WERI-Rb-1 (cell line): ENCODE results near the gene SFTA2.
"Not testable (repeated sequence)": the region's sequence is repeated elsewhere in the genome, so short reads cannot be mapped to it uniquely, and the experiment has no call there.

Source experiments
- DNase-seq: peaks from one replicate; pipeline ENCODE4 v3.0.0-alpha.2; 2020
- H3K27ac ChIP-seq: fragments of 250-450 bp; sonication (Bioruptor Pico); 2 replicates; pipeline ENCODE4 v1.5.1; 2020; ENCODE audit warnings: mild to moderate bottlenecking, moderate library complexity
- H3K27me3 ChIP-seq: fragments of 250-450 bp; sonication (Bioruptor Pico); 2 replicates; pipeline ENCODE4 v1.5.1; 2021; ENCODE audit warnings: mild to moderate bottlenecking, low read depth, moderate library complexity; ENCODE audit not compliant: insufficient read depth, severe bottlenecking
- H3K36me3 ChIP-seq: fragments of 250-450 bp; sonication (Bioruptor Pico); 2 replicates; pipeline ENCODE4 v1.5.1; 2020; ENCODE audit warnings: mild to moderate bottlenecking, moderate library complexity
- H3K4me3 ChIP-seq: 2 replicates; pipeline ENCODE4 v1.5.1; 2011; ENCODE audit warnings: low read depth, mild to moderate bottlenecking, control low read depth, low read length
- H3K9me3 ChIP-seq: fragments of 250-450 bp; sonication (Bioruptor Pico); 2 replicates; pipeline ENCODE4 v1.5.1; 2021; ENCODE audit warnings: mild to moderate bottlenecking, moderate library complexity; ENCODE audit not compliant: severe bottlenecking
- TF ChIP-seq, protein P1 (sequence below): IDR thresholded peaks from 2 replicates; pipeline ENCODE4 v1.5.1; 2011; ENCODE audit warnings: low read depth, mild to moderate bottlenecking, control low read depth, inconsistent platforms, low read length

Gene SFTA2

DNA sequence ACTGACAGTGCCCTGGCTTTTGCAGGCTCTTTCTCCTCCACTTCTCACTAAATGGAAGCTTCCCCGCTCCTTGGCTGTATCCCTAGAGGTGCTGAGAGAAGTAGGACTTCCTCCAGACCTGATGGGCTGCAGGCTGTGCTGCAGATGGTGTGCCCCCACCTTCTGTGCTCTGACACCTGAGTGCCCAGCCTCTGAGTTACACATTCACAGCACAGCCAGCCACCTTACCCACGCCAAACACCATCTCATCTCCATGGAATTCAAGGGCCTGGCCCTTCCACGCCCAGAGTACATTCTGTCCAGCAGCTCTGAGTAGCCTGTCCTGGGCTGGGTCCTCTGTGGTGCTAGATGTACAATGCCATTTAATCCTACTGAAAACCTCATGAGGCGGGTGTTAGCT is 5.3 kb downstream of the SFTA2 start:
- H3K36me3 ChIP-seq, result peaks cover 66% of the 10 kb centered on the region
- DNase-seq, result no peak
- H3K4me3 ChIP-seq, result no peak overlapping the region
- H3K27ac ChIP-seq, result no peak overlapping the region
- H3K27me3 ChIP-seq, result no peaks in the 10 kb centered on the region
- TF ChIP-seq, protein P1, sequence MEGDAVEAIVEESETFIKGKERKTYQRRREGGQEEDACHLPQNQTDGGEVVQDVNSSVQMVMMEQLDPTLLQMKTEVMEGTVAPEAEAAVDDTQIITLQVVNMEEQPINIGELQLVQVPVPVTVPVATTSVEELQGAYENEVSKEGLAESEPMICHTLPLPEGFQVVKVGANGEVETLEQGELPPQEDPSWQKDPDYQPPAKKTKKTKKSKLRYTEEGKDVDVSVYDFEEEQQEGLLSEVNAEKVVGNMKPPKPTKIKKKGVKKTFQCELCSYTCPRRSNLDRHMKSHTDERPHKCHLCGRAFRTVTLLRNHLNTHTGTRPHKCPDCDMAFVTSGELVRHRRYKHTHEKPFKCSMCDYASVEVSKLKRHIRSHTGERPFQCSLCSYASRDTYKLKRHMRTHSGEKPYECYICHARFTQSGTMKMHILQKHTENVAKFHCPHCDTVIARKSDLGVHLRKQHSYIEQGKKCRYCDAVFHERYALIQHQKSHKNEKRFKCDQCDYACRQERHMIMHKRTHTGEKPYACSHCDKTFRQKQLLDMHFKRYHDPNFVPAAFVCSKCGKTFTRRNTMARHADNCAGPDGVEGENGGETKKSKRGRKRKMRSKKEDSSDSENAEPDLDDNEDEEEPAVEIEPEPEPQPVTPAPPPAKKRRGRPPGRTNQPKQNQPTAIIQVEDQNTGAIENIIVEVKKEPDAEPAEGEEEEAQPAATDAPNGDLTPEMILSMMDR, result no peak
- peaks cover 7% of the 10 kb centered on the region for H3K9me3 ChIP-seq

DNA sequence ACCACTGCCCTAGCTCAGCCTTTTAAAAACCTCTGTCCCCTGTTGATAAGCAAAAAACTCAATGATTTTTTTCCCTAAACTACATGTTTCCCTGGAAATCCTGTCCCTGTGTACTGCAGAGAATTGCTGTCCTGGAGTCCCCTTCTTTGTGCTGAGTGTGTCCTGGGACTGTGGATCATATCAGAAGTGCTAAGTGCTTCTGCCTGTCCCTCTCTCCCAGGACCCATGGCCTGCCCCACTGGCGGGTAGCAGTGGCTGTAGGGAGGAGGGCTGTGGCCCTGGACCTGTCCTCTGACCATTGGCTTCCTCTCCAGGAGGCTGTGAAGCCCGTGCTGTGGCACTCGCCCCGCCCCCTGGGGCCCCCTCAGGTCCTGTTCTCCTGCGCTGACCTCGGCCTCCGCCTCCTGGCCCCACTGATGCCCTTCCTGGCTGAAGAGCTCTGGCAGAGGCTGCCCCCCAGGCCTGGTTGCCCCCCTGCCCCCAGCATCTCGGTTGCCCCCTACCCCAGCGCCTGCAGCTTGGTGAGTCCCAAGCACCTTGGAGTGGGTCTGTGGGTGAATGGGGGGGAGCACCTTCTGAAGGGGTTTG is 7.8 kb downstream of the SFTA2 start:
- not testable (repeated sequence) for H3K27me3 ChIP-seq, H3K9me3 ChIP-seq, H3K4me3 ChIP-seq, H3K27ac ChIP-seq, DNase-seq
- H3K36me3 ChIP-seq, result peaks cover 91% of the 10 kb centered on the region

- DNase-seq, result no peak
- Histone ChIP-seq H3K27me3 (no peaks in the 10 kb centered on the region), H3K9me3 (no peaks in the 10 kb centered on the region), H3K36me3 (peaks cover 93% of the 10 kb centered on the region), H3K27ac (no peak overlapping the region), H3K4me3 (no peak overlapping the region)
- TF ChIP-seq, protein P1, result no peak
Measured at GRCh38 chr6:30922447-30922852, 9.5 kb downstream of the SFTA2 start.

GRCh38 chr6:30918670-30919069 is 13.3 kb downstream of the SFTA2 start:
- TF ChIP-seq, protein P1, result no peak
- H3K4me3 ChIP-seq, result no peak overlapping the region
- H3K9me3 ChIP-seq, result no peaks in the 10 kb centered on the region
- peaks cover 74% of the 10 kb centered on the region for H3K36me3 ChIP-seq
- DNase-seq, result no peak
- no peaks in the 10 kb centered on the region for H3K27me3 ChIP-seq
- no peak overlapping the region for H3K27ac ChIP-seq

DNA sequence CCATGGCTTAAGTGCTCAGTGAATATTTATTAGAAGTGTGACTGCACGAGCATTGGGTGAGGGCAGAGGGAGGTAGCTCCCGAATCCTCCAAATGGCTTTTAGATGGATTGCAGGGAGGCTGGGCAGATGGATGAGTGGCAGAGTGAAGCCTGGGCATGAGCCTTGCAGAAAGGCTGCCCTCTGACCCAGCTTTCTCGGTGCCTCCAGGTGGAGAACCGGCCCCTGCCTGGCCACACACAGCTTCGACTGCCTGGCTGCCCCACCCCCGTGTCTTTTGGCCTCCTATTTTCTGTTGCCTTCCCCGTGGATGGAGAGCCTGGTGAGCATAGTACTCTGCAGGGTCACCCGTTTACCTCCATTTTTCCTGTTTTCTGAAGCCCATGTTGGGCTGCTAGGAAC is 14.5 kb downstream of the SFTA2 start:
- Histone ChIP-seq H3K27me3 (no peaks in the 10 kb centered on the region), H3K36me3 (peaks cover 74% of the 10 kb centered on the region), H3K4me3 (no peak overlapping the region), H3K9me3 (no peaks in the 10 kb centered on the region), H3K27ac (no peak overlapping the region)
- DNase-seq, result no peak
- TF ChIP-seq, protein P1, result no peak

DNA sequence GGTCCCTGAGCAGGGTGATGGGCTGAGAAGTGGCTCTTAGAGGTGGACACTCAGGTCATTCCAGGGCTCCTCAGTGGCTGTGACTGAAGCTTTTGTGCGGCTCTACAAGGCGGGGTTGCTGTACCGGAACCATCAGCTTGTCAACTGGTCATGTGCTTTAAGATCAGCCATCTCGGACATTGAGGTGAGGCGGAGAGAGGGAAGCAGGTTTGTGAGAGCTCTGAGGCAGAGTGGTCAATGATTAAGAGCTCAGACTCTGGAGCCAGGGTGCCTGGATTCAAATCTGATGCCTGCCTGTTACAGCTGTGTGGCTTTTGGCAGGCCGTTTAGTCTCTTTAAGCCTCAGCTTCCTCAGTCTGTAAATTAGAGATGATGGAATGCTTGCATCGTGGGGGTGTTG is 14.9 kb downstream of the SFTA2 start:
- Histone ChIP-seq H3K27ac (no peak overlapping the region), H3K27me3 (no peaks in the 10 kb centered on the region), H3K4me3 (no peak overlapping the region), H3K9me3 (no peaks in the 10 kb centered on the region), H3K36me3 (peaks cover 74% of the 10 kb centered on the region)
- no peak for DNase-seq
- TF ChIP-seq, protein P1, result no peak
